ENCODE measurements around the gene CELF4. TPM values are rescaled to one million over a fixed set of nuclear protein-coding genes. Genes with fewer than 3 reads are reported as not detected.

Gene CELF4
- total and polyA plus RNA-seq, 2 donors (not counting 1 experiment from before 2014, with no cell fraction given) = 0.17 TPM; not detected in 1

DNA sequence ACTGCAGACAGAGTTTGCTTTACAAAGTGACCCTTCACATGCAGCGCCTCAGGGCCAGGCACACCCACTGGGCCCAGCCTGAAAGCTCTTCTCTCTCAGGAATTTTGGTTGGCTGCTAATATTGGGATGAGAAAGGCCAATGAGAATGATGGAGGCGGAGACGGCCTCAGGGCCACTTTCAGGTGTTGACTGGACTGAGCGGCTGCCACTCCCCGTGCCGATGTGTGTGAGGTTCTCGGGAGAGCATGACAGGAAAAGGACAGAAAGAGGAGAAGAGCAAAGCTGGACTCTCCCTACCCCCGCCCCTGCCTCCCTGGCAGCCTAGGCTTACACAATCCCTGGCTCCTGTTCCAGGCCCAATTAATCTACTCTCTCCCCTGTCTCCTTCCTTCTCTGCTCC lies 155.7 kb downstream of the CELF4 start:
- Histone ChIP-seq H4K20me1 (ENCODE audit: control insufficient read depth, extremely low read depth, insufficient read depth, low read length) (no peaks in the 10 kb centered on the region), H3K4me1 (ENCODE audit: control insufficient read depth, extremely low read depth, insufficient read depth, low read length) (no peaks in the 10 kb centered on the region), H3K36me3 (ENCODE audit: control insufficient read depth, insufficient read depth, low read length) (no peaks in the 10 kb centered on the region), H3K4me2 (ENCODE audit: extremely low read depth, insufficient read depth, low read length) (no peak overlapping the region), H3K79me2 (ENCODE audit: control insufficient read depth, insufficient read depth, low read length) (no peaks in the 10 kb centered on the region), H3K9me3 (ENCODE audit: control insufficient read depth, insufficient read depth, low read depth, low read length) (no peaks in the 10 kb centered on the region), H3K27me3 (ENCODE audit: control insufficient read depth, insufficient read depth, low read length) (no peaks in the 10 kb centered on the region), H3K4me3 (replicated peaks in 1 of 4; ENCODE audit: control extremely low read depth in 1 of 4, insufficient read depth in 1 of 4, low read depth in 3 of 4, low read length in 4 of 4) (no peak overlapping the region), H3K9ac (ENCODE audit: insufficient read depth, low read length) (no peak overlapping the region), H3K27ac (ENCODE audit: insufficient read depth, low read length) (no peak overlapping the region), H2AFZ (ENCODE audit: low read length) (no peak overlapping the region)
- TF ChIP-seq EZH2 (IDR thresholded peaks at IDR 0.05; ENCODE audit: low read length, missing control alignments) = no peak
- TF ChIP-seq, protein P1, sequence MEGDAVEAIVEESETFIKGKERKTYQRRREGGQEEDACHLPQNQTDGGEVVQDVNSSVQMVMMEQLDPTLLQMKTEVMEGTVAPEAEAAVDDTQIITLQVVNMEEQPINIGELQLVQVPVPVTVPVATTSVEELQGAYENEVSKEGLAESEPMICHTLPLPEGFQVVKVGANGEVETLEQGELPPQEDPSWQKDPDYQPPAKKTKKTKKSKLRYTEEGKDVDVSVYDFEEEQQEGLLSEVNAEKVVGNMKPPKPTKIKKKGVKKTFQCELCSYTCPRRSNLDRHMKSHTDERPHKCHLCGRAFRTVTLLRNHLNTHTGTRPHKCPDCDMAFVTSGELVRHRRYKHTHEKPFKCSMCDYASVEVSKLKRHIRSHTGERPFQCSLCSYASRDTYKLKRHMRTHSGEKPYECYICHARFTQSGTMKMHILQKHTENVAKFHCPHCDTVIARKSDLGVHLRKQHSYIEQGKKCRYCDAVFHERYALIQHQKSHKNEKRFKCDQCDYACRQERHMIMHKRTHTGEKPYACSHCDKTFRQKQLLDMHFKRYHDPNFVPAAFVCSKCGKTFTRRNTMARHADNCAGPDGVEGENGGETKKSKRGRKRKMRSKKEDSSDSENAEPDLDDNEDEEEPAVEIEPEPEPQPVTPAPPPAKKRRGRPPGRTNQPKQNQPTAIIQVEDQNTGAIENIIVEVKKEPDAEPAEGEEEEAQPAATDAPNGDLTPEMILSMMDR (conservative IDR thresholded peaks at IDR 0.05 in 1 of 2, IDR thresholded peaks at IDR 0.05 in 1 of 2; ENCODE audit: low read depth in 1 of 2, low read length in 2 of 2) = no peak
- peak in 1 of 2 donors; percentile 22 for DNase-seq (ENCODE audit: low read depth in 2 of 2)

DNA sequence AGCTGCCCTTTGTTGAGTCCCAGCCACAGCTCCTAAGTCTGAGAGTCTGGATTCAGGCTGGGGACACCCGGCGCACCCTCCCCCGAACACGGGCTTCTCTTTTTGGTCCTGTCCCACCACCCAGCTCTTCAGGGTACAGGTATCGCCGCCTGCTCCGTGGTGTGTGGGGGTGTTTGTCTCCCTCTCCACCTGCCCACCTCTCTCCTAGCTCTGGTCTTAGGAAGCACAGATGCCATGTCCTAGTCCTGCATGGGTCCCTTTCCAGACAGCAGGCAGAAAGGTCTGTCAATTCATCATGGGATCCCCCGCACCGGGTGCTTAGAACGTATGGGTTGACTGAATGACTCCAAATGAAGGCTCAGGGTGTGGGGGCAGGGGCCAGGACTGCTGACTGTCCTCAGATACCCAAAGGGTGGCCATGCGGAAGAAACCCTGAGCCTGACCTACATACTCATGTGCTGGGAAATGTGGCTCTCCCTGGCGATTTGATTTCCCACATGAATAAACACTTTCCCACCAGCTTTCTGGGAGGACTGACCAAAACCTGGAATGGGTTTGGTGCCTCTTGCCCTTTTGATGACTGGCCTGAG lies 156.8 kb downstream of the CELF4 start:
- no peaks in the 10 kb centered on the region for H3K9me3 ChIP-seq (ENCODE audit: control insufficient read depth, insufficient read depth, low read depth, low read length)
- no peaks in the 10 kb centered on the region for H4K20me1 ChIP-seq (ENCODE audit: control insufficient read depth, extremely low read depth, insufficient read depth, low read length)
- no peak for DNase-seq (ENCODE audit: low read depth in 2 of 2)
- no peak overlapping the region for H3K4me3 ChIP-seq (replicated peaks in 1 of 4; ENCODE audit: control extremely low read depth in 1 of 4, insufficient read depth in 1 of 4, low read depth in 3 of 4, low read length in 4 of 4)
- no peaks in the 10 kb centered on the region for H3K27me3 ChIP-seq (ENCODE audit: control insufficient read depth, insufficient read depth, low read length)
- TF ChIP-seq, protein P1 (conservative IDR thresholded peaks at IDR 0.05 in 1 of 2, IDR thresholded peaks at IDR 0.05 in 1 of 2; ENCODE audit: low read depth in 1 of 2, low read length in 2 of 2) = no peak
- TF ChIP-seq EZH2 (IDR thresholded peaks at IDR 0.05; ENCODE audit: low read length, missing control alignments) = no peak
- no peaks in the 10 kb centered on the region for H3K79me2 ChIP-seq (ENCODE audit: control insufficient read depth, insufficient read depth, low read length)
- H3K4me2 ChIP-seq (ENCODE audit: extremely low read depth, insufficient read depth, low read length) = no peak overlapping the region
- H3K27ac ChIP-seq (ENCODE audit: insufficient read depth, low read length) = no peak overlapping the region
- H2AFZ ChIP-seq (ENCODE audit: low read length) = no peak overlapping the region
- H3K4me1 ChIP-seq (ENCODE audit: control insufficient read depth, extremely low read depth, insufficient read depth, low read length) = peaks cover under 1% of the 10 kb centered on the region
- no peak overlapping the region for H3K9ac ChIP-seq (ENCODE audit: insufficient read depth, low read length)
- H3K36me3 ChIP-seq (ENCODE audit: control insufficient read depth, insufficient read depth, low read length) = no peaks in the 10 kb centered on the region

DNA sequence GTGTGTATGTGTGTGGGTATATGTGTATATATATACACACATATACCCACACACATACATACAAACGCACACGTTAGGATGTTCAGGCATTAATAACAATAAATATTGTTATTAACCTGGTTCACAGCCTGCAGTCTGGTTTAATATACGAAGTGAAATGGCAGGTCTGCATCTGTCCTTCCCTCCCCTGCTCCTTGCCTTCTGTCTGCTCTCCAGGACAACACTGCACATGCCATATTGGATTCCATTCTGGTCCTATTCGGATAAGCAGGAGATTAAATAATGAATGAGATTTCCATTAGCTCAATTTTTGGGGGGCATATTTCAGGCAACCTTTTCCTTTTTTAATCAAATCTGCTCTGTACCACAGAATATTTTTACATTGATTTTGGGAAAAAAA lies 158.0 kb downstream of the CELF4 start:
- Histone ChIP-seq H3K27me3 (ENCODE audit: control insufficient read depth, insufficient read depth, low read length) (no peaks in the 10 kb centered on the region), H3K4me3 (replicated peaks in 1 of 4; ENCODE audit: control extremely low read depth in 1 of 4, insufficient read depth in 1 of 4, low read depth in 3 of 4, low read length in 4 of 4) (no peak overlapping the region), H2AFZ (ENCODE audit: low read length) (no peak overlapping the region), H3K4me2 (ENCODE audit: extremely low read depth, insufficient read depth, low read length) (no peak overlapping the region), H3K4me1 (ENCODE audit: control insufficient read depth, extremely low read depth, insufficient read depth, low read length) (peaks cover 10% of the 10 kb centered on the region), H3K36me3 (ENCODE audit: control insufficient read depth, insufficient read depth, low read length) (no peaks in the 10 kb centered on the region), H3K9ac (ENCODE audit: insufficient read depth, low read length) (no peak overlapping the region), H3K27ac (ENCODE audit: insufficient read depth, low read length) (no peak overlapping the region), H3K9me3 (ENCODE audit: control insufficient read depth, insufficient read depth, low read depth, low read length) (no peaks in the 10 kb centered on the region), H4K20me1 (ENCODE audit: control insufficient read depth, extremely low read depth, insufficient read depth, low read length) (no peaks in the 10 kb centered on the region), H3K79me2 (ENCODE audit: control insufficient read depth, insufficient read depth, low read length) (no peaks in the 10 kb centered on the region)
- no peak for DNase-seq (ENCODE audit: low read depth in 2 of 2)
- TF ChIP-seq, protein P1 (conservative IDR thresholded peaks at IDR 0.05 in 1 of 2, IDR thresholded peaks at IDR 0.05 in 1 of 2; ENCODE audit: low read depth in 1 of 2, low read length in 2 of 2) = no peak
- no peak for TF ChIP-seq EZH2 (IDR thresholded peaks at IDR 0.05; ENCODE audit: low read length, missing control alignments)
